Measurements from ENCODE around the gene GHRH. TPM values are rescaled to one million over a fixed set of nuclear protein-coding genes. Genes with fewer than 3 reads are reported as not detected.

Gene GHRH
- total RNA-seq, 1 donor from 2014 or later: not detected

GRCh38 chr20:37254114-37254878, 7.3 kb downstream of the GHRH start:
- H3K4me1 Mint-ChIP-seq: peaks cover 38% of the 10 kb centered on the region
- H3K36me3 Mint-ChIP-seq (ENCODE audit: low read depth): peaks cover 2% of the 10 kb centered on the region
- H3K27ac Mint-ChIP-seq (ENCODE audit: unreplicated experiment): no peak overlapping the region
- no peaks in the 10 kb centered on the region for H3K27me3 Mint-ChIP-seq (ENCODE audit: low read depth)
- no peak overlapping the region for H3K4me3 Mint-ChIP-seq
- peaks cover 4% of the 10 kb centered on the region for H3K9me3 Mint-ChIP-seq
- no peak for TF ChIP-seq CTCF (conservative IDR thresholded peaks at IDR 0.05)
- no peak for DNase-seq (ENCODE audit: low read depth, low spot score)

GRCh38 chr20:37253087-37253486, 8.5 kb downstream of the GHRH start:
- Mint-ChIP-seq H3K27ac (ENCODE audit: unreplicated experiment) (no peak overlapping the region), H3K36me3 (ENCODE audit: low read depth) (peaks cover 2% of the 10 kb centered on the region), H3K4me1 (peaks cover 32% of the 10 kb centered on the region), H3K4me3 (peak overlapping the region; percentile 24), H3K27me3 (ENCODE audit: low read depth) (no peaks in the 10 kb centered on the region), H3K9me3 (peaks cover 4% of the 10 kb centered on the region)
- no peak for DNase-seq (ENCODE audit: low read depth, low spot score)
- no peak for TF ChIP-seq CTCF (conservative IDR thresholded peaks at IDR 0.05)

GRCh38 chr20:37251825-37252477, 9.7 kb downstream of the GHRH start:
- H3K9me3 Mint-ChIP-seq: peaks cover 4% of the 10 kb centered on the region
- DNase-seq (ENCODE audit: low read depth, low spot score): no peak
- H3K4me1 Mint-ChIP-seq: peaks cover 32% of the 10 kb centered on the region
- TF ChIP-seq CTCF (conservative IDR thresholded peaks at IDR 0.05): no peak
- no peaks in the 10 kb centered on the region for H3K27me3 Mint-ChIP-seq (ENCODE audit: low read depth)
- peak overlapping the region; percentile 94 for H3K27ac Mint-ChIP-seq (ENCODE audit: unreplicated experiment)
- H3K4me3 Mint-ChIP-seq: peak overlapping the region; percentile 60
- H3K36me3 Mint-ChIP-seq (ENCODE audit: low read depth): peaks cover 2% of the 10 kb centered on the region

- Mint-ChIP-seq H3K36me3 (ENCODE audit: low read depth) (peaks cover 5% of the 10 kb centered on the region), H3K4me3 (no peak overlapping the region), H3K9me3 (peaks cover 1% of the 10 kb centered on the region), H3K27ac (ENCODE audit: unreplicated experiment) (no peak overlapping the region), H3K4me1 (peaks cover 52% of the 10 kb centered on the region), H3K27me3 (ENCODE audit: low read depth) (no peaks in the 10 kb centered on the region)
- no peak for TF ChIP-seq CTCF (conservative IDR thresholded peaks at IDR 0.05)
- DNase-seq (ENCODE audit: low read depth, low spot score): no peak
These were observed 12.3 kb downstream of the GHRH start for GRCh38 chr20:37249304-37249703.

- no peak for TF ChIP-seq CTCF (conservative IDR thresholded peaks at IDR 0.05)
- Mint-ChIP-seq H3K4me1 (peaks cover 54% of the 10 kb centered on the region), H3K9me3 (no peaks in the 10 kb centered on the region), H3K36me3 (ENCODE audit: low read depth) (peaks cover 10% of the 10 kb centered on the region), H3K4me3 (no peak overlapping the region), H3K27ac (ENCODE audit: unreplicated experiment) (no peak overlapping the region), H3K27me3 (ENCODE audit: low read depth) (no peaks in the 10 kb centered on the region)
- DNase-seq (ENCODE audit: low read depth, low spot score): no peak
These were observed 14.1 kb downstream of the GHRH start for GRCh38 chr20:37247547-37247946.

All from neural crest cell (in vitro differentiated cells).